Prostate gland (tissue), 2 donors: ENCODE data around the gene ADGRL3. TPM values are rescaled to one million over a fixed set of nuclear protein-coding genes. Genes with fewer than 3 reads are reported as not detected.

Source experiments
- DNase-seq: peaks from one replicate; pipeline ENCODE4 v3.0.0-alpha.2; 2019; ENCODE audit warnings: low spot score
- H3K27ac ChIP-seq, 2 donors: fragments of 200-600 bp; sonication (generic); 2 replicates each; pipeline ENCODE4 v1.5.1; 2017 to 2019
- H3K27me3 ChIP-seq: fragments of 200-600 bp; sonication (generic); replicated peaks from 2 replicates; pipeline ENCODE4 v1.5.1; 2019; ENCODE audit not compliant: insufficient read depth
- H3K36me3 ChIP-seq, 2 donors: fragments of 200-600 bp; sonication (generic); 1 replicate in 1 of 2; 2 replicates in 1 of 2; pipeline versions ENCODE4 v1.5.1 to v1.8.1; 2017 to 2019
- H3K4me1 ChIP-seq: fragments of 200-600 bp; sonication (generic); replicated peaks from 2 replicates; pipeline ENCODE4 v1.5.1; 2019
- H3K4me3 ChIP-seq, 2 donors: fragments of 200-600 bp; sonication (generic); 2 replicates each; pipeline ENCODE4 v1.5.1; 2017 to 2019
- H3K9me3 ChIP-seq: fragments of 200-600 bp; sonication (generic); 2 replicates; pipeline ENCODE4 v1.5.1; 2017
- CTCF ChIP-seq, 4 experiments: fragments of 200-600 bp in 2 of 4; fragments of 450-650 bp in 2 of 4; sonication (generic) in 2 of 4; IDR thresholded peaks; 1 replicate in 3 of 4; 2 replicates in 1 of 4; pipeline ENCODE4 v1.5.1; 2016 to 2019; ENCODE audit warnings: antibody characterized with exemption in 4 of 4, mild to moderate bottlenecking in 2 of 4, moderate library complexity in 2 of 4
- POLR2A ChIP-seq: fragments of 450-650 bp; IDR thresholded peaks from one replicate; pipeline ENCODE4 v1.6.1; 2016; ENCODE audit warnings: antibody characterized with exemption, mild to moderate bottlenecking
- POLR2AphosphoS5 ChIP-seq: sonication (generic); formaldehyde crosslinking; IDR thresholded peaks from one replicate; pipeline ENCODE4 v1.6.1; 2017; ENCODE audit warnings: antibody characterized with exemption
- WGBS: methylation state at CpG from one replicate; pipeline ENCODE4 v1.1.5; 2018; 5-methylcytosine and 5-hydroxymethylcytosine counted together
- intact Hi-C: fragments of 100-400 bp; cut with DNase I; formaldehyde crosslinking; loops from one replicate; pipeline ENCODE4 v1.14.2; 2022
- total RNA-seq, 2 donors: library from RNA; depleted of rRNA; stranded (reverse); fragments of >200 nt; gene quantifications; one replicate each; pipeline ENCODE4 v1.1.0, GENCODE V29; 2016

ADGRL3 gene
- total RNA-seq, 2 donors from 2014 or later = 1.7 to 23.5 TPM

- Histone ChIP-seq H3K36me3 (no peaks in the 10 kb centered on the region), H3K9me3 (no peaks in the 10 kb centered on the region), H3K4me3 (no peak overlapping the region), H3K4me1 (no peaks in the 10 kb centered on the region), H3K27me3 (no peaks in the 10 kb centered on the region), H3K27ac (no peak overlapping the region)
- TF ChIP-seq CTCF (IDR thresholded peaks at IDR 0.05) (no peak), POLR2AphosphoS5 (no peak), POLR2A (no peak)
- DNase-seq = no peak
- WGBS = 98% methylated on average over 1 of the region's 1 CpG
- intact Hi-C loops = no loop called here
These were observed 205.2 kb downstream of the ADGRL3 start for GRCh38 chr4:61405307-61405706.

DNA sequence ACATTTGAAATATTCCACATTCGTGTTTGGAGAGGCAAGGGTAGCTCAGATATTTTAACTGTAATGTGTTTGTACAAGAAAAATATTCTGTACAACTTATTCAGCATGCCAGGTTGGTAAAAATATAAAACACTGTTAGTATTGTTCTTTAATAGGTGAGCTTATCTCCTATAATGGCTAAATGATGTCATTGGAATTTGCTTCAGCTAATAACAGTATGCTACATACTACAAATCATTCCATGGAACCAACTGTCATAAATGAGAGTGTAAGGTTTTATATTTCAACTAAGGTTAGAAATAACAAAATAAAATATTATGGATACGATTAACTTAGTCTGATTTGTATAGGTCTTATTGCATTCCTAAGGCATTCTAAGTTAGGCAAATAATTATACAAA, 206.6 kb downstream of the ADGRL3 start:
- Histone ChIP-seq H3K36me3 (no peaks in the 10 kb centered on the region), H3K4me3 (no peak overlapping the region), H3K27ac (no peak overlapping the region), H3K4me1 (no peaks in the 10 kb centered on the region), H3K9me3 (no peaks in the 10 kb centered on the region), H3K27me3 (no peaks in the 10 kb centered on the region)
- TF ChIP-seq POLR2AphosphoS5 (no peak), POLR2A (no peak), CTCF (IDR thresholded peaks at IDR 0.05) (no peak)
- 50% methylated on average over 2 of the region's 2 CpGs for WGBS
- no peak for DNase-seq
- intact Hi-C loops = no loop called here

DNA sequence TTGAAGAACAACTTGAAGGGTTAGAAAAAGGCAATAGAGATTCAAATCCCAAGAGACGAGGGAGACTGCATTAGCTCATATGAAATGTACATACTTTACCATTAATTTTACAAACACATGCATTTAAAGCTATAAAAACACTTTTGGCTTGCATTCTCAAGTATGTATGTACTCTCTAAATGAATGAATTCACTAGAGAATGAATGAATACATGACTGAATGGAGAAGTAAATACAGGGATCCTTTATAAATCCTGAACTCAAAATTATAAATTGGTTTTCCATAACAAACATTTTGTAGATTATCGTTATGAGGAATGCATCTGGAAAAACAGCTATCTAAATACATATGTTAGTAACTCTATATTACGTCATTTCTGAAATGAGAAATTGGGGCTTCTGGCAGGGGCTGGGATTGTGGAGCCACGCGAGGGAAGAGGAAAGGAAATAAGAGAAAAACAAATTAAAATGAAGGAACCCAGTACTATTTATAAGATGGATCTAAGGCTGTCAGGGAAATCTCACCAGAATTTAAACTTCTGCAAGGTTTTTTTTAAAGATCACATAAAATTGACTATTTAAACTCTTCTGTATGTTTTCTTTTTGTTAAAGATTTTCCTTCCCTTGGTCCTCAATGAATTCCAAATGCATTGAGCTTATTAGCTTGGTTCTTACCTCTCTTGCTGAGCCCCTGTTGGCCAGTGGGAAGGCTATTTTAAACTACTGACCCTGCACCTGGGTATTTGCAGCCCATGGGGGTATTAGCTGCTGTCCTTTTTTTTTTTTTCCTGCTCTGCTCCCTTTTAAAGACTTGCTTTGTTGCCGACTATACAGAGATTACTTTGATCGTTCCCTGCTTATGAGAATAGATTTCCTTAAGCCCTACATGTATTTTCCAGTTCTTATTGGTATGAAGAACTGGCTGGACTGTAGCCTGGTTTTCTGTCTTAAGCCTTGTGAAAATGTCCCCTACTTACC, 207.8 kb downstream of the ADGRL3 start:
- Histone ChIP-seq H3K4me1 (no peaks in the 10 kb centered on the region), H3K27ac (no peak overlapping the region), H3K36me3 (no peaks in the 10 kb centered on the region), H3K27me3 (no peaks in the 10 kb centered on the region), H3K4me3 (no peak overlapping the region), H3K9me3 (no peaks in the 10 kb centered on the region)
- TF ChIP-seq POLR2A (no peak), POLR2AphosphoS5 (no peak), CTCF (IDR thresholded peaks at IDR 0.05) (no peak)
- WGBS = 75% methylated on average over 7 of the region's 7 CpGs
- no peak for DNase-seq
- intact Hi-C loops = no loop called here

- H3K27ac ChIP-seq = no peak overlapping the region
- H3K4me1 ChIP-seq = no peaks in the 10 kb centered on the region
- no peaks in the 10 kb centered on the region for H3K27me3 ChIP-seq
- H3K9me3 ChIP-seq = no peaks in the 10 kb centered on the region
- no peak overlapping the region for H3K4me3 ChIP-seq
- no peaks in the 10 kb centered on the region for H3K36me3 ChIP-seq
- DNase-seq = no peak
- no peak for TF ChIP-seq POLR2A
- TF ChIP-seq POLR2AphosphoS5 = no peak
- no peak for TF ChIP-seq CTCF (IDR thresholded peaks at IDR 0.05)
- intact Hi-C loops = no loop called here
These were observed 208.7 kb downstream of the ADGRL3 start for GRCh38 chr4:61408861-61409260.

- TF ChIP-seq POLR2AphosphoS5 (no peak), CTCF (IDR thresholded peaks at IDR 0.05) (no peak), POLR2A (no peak)
- WGBS = 95% methylated on average over 1 of the region's 1 CpG
- Histone ChIP-seq H3K27me3 (no peaks in the 10 kb centered on the region), H3K4me3 (no peak overlapping the region), H3K27ac (no peak overlapping the region), H3K4me1 (no peaks in the 10 kb centered on the region), H3K36me3 (no peaks in the 10 kb centered on the region), H3K9me3 (no peaks in the 10 kb centered on the region)
- DNase-seq = no peak
- intact Hi-C loops = no loop called here
These were observed 211.1 kb downstream of the ADGRL3 start for GRCh38 chr4:61411241-61411640.
